Measurements from ENCODE around the gene PXYLP1.

DNA sequence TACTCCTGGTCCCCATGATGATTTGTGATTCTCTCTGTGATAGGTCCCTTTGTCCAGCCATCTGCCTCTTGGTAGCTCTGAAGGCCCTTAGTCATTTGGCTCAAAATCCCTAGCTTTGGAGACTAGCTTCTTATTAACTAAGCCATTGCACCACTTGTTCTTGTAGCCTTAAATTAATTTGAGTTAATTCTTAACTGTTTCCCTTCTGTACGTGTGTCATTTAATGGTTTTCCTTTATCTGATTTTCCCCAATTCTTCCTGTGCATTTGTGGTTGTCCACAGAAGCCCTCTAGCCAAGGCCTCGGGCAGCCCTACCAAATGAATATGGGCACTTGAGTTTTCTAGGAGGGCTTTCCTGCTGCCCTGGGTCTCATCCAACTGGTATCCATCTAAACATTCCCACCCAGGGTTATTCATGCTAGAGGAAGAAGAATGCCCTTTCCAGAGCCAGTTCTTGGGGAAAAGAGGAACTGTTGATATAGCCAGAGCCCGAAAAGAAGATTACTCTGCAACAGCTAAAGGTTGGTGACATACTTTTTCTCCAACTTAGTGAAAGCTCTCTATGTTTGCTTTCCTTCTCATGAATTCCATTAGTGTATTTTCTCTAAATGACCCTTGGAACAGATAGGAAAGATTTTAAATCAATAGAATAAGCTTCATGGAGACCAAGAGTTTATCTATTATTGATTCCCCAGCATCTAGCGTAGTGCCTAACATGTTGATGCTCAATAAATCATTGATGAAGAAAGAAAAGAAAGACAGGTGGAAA is 92.5 kb downstream of the PXYLP1 start:
- TF ChIP-seq, protein P1, sequence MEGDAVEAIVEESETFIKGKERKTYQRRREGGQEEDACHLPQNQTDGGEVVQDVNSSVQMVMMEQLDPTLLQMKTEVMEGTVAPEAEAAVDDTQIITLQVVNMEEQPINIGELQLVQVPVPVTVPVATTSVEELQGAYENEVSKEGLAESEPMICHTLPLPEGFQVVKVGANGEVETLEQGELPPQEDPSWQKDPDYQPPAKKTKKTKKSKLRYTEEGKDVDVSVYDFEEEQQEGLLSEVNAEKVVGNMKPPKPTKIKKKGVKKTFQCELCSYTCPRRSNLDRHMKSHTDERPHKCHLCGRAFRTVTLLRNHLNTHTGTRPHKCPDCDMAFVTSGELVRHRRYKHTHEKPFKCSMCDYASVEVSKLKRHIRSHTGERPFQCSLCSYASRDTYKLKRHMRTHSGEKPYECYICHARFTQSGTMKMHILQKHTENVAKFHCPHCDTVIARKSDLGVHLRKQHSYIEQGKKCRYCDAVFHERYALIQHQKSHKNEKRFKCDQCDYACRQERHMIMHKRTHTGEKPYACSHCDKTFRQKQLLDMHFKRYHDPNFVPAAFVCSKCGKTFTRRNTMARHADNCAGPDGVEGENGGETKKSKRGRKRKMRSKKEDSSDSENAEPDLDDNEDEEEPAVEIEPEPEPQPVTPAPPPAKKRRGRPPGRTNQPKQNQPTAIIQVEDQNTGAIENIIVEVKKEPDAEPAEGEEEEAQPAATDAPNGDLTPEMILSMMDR (conservative IDR thresholded peaks at IDR 0.05; ENCODE audit: low read length) = no peak
- TF ChIP-seq EZH2phosphoT487 (IDR thresholded peaks at IDR 0.05; ENCODE audit: borderline replicate concordance) = no peak

Data from Loucy (cell line).